ENCODE results near the gene NRCAM. TPM values are rescaled to one million over a fixed set of nuclear protein-coding genes. Genes with fewer than 3 reads are reported as not detected.
"Not testable (repeated sequence)": the region's sequence is repeated elsewhere in the genome, so short reads cannot be mapped to it uniquely, and the experiment has no call there.

Gene NRCAM
- total RNA-seq, 6 experiments from 2014 or later, result 0.27 to 0.51 (median 0.40) TPM

- Mint-ChIP-seq H3K4me3 (no peak overlapping the region), H3K36me3 (ENCODE audit: low read depth) (no peaks in the 10 kb centered on the region), H3K27me3 (ENCODE audit: insufficient read depth) (peaks cover 9% of the 10 kb centered on the region), H3K4me1 (ENCODE audit: low read depth) (no peaks in the 10 kb centered on the region), H3K9me3 (no peaks in the 10 kb centered on the region), H3K27ac (no peak overlapping the region)
- TF ChIP-seq CTCF (IDR thresholded peaks at IDR 0.05), result no peak
- DNase-seq, result no peak
Observed at GRCh38 chr7:108403597-108404217, 52.5 kb downstream of the NRCAM start.

GRCh38 chr7:108402865-108403264 lies 53.4 kb downstream of the NRCAM start:
- no peaks in the 10 kb centered on the region for H3K9me3 Mint-ChIP-seq
- no peak overlapping the region for H3K27ac Mint-ChIP-seq
- H3K27me3 Mint-ChIP-seq (ENCODE audit: insufficient read depth), result peaks cover 8% of the 10 kb centered on the region
- H3K36me3 Mint-ChIP-seq (ENCODE audit: low read depth), result no peaks in the 10 kb centered on the region
- no peaks in the 10 kb centered on the region for H3K4me1 Mint-ChIP-seq (ENCODE audit: low read depth)
- no peak for DNase-seq
- no peak for TF ChIP-seq CTCF (IDR thresholded peaks at IDR 0.05)
- H3K4me3 Mint-ChIP-seq, result no peak overlapping the region

- H3K4me1 Mint-ChIP-seq (ENCODE audit: low read depth), result no peaks in the 10 kb centered on the region
- H3K27ac Mint-ChIP-seq, result no peak overlapping the region
- peaks cover 15% of the 10 kb centered on the region for H3K27me3 Mint-ChIP-seq (ENCODE audit: insufficient read depth)
- H3K4me3 Mint-ChIP-seq, result no peak overlapping the region
- DNase-seq, result no peak
- H3K36me3 Mint-ChIP-seq (ENCODE audit: low read depth), result no peaks in the 10 kb centered on the region
- H3K9me3 Mint-ChIP-seq, result no peaks in the 10 kb centered on the region
- TF ChIP-seq CTCF (IDR thresholded peaks at IDR 0.05), result no peak
Observed at GRCh38 chr7:108396080-108396479, 60.2 kb downstream of the NRCAM start.

- H3K27ac Mint-ChIP-seq, result no peak overlapping the region
- DNase-seq, result no peak
- no peak overlapping the region for H3K4me3 Mint-ChIP-seq
- no peaks in the 10 kb centered on the region for H3K4me1 Mint-ChIP-seq (ENCODE audit: low read depth)
- no peaks in the 10 kb centered on the region; the same call in 1 of the 2 replicates for H3K9me3 Mint-ChIP-seq
- no peaks in the 10 kb centered on the region for H3K36me3 Mint-ChIP-seq (ENCODE audit: low read depth)
- no peak for TF ChIP-seq CTCF (IDR thresholded peaks at IDR 0.05)
- H3K27me3 Mint-ChIP-seq (ENCODE audit: insufficient read depth), result peaks cover 16% of the 10 kb centered on the region
Observed at GRCh38 chr7:108395426-108395825, 60.8 kb downstream of the NRCAM start.

GRCh38 chr7:108393097-108393496 lies 63.1 kb downstream of the NRCAM start:
- H3K27me3 Mint-ChIP-seq (ENCODE audit: insufficient read depth), result peaks cover 15% of the 10 kb centered on the region
- H3K27ac Mint-ChIP-seq; H3K4me1 Mint-ChIP-seq (ENCODE audit: low read depth); DNase-seq; H3K9me3 Mint-ChIP-seq; H3K36me3 Mint-ChIP-seq (ENCODE audit: low read depth); H3K4me3 Mint-ChIP-seq: not testable (repeated sequence)

- peaks cover 16% of the 10 kb centered on the region for H3K27me3 Mint-ChIP-seq (ENCODE audit: insufficient read depth)
- not testable (repeated sequence) for DNase-seq; H3K9me3 Mint-ChIP-seq; H3K4me1 Mint-ChIP-seq (ENCODE audit: low read depth); H3K4me3 Mint-ChIP-seq; H3K27ac Mint-ChIP-seq; H3K36me3 Mint-ChIP-seq (ENCODE audit: low read depth)
Observed at GRCh38 chr7:108387686-108388085, 68.5 kb downstream of the NRCAM start.
